H9 (cell line): ENCODE measurements around the gene RNF220. TPM values are rescaled to one million over a fixed set of nuclear protein-coding genes. Genes with fewer than 3 reads are reported as not detected.

Experiments
- DNase-seq: peaks from one replicate; pipeline ENCODE4 v3.0.0-alpha.2; 2017
- H2AFZ ChIP-seq: one replicate; pipeline ENCODE4 v1.6.1; 2013; ENCODE audit warnings: mild to moderate bottlenecking, low read length, control low read depth, moderate library complexity
- H2AK5ac ChIP-seq: 2 replicates; pipeline ENCODE4 v1.6.1; 2013; ENCODE audit warnings: low read length, control low read depth, mixed read lengths; ENCODE audit not compliant: insufficient read length
- H2BK120ac ChIP-seq: one replicate; pipeline ENCODE4 v1.6.1; 2013; ENCODE audit warnings: low read depth, mild to moderate bottlenecking, low read length, control low read depth, inconsistent platforms; ENCODE audit not compliant: poor library complexity, severe bottlenecking
- H2BK12ac ChIP-seq: 2 replicates; pipeline ENCODE4 v1.6.1; 2013; ENCODE audit warnings: low read length, control low read depth, mixed read lengths, low read depth; ENCODE audit not compliant: insufficient read length
- H2BK15ac ChIP-seq: 2 replicates; pipeline ENCODE4 v1.6.1; 2013; ENCODE audit warnings: low read depth, low read length, control low read depth
- H2BK20ac ChIP-seq: one replicate; pipeline ENCODE4 v1.6.1; 2013; ENCODE audit warnings: low read depth, mild to moderate bottlenecking, low read length, control low read depth, inconsistent platforms; ENCODE audit not compliant: poor library complexity, severe bottlenecking
- H2BK5ac ChIP-seq: 2 replicates; pipeline ENCODE4 v1.6.1; 2013; ENCODE audit warnings: low read length, control low read depth, mixed read lengths; ENCODE audit not compliant: insufficient read length
- H3K14ac ChIP-seq: 2 replicates; pipeline ENCODE4 v1.6.1; 2013; ENCODE audit warnings: low read length, control low read depth; ENCODE audit not compliant: insufficient read depth
- H3K18ac ChIP-seq: 2 replicates; pipeline ENCODE4 v1.6.1; 2013; ENCODE audit warnings: low read depth, mild to moderate bottlenecking, mixed read lengths, low read length, control low read depth; ENCODE audit not compliant: insufficient read length
- H3K23ac ChIP-seq: 2 replicates; pipeline ENCODE4 v1.6.1; 2013; ENCODE audit warnings: low read length, control low read depth, mixed read lengths, low read depth; ENCODE audit not compliant: insufficient read length
- H3K23me2 ChIP-seq: 2 replicates; pipeline ENCODE4 v1.6.1; 2013; ENCODE audit warnings: low read depth, mild to moderate bottlenecking, mixed read lengths, low read length, control low read depth; ENCODE audit not compliant: insufficient read length, poor library complexity, severe bottlenecking
- H3K27ac ChIP-seq: 2 replicates; pipeline ENCODE4 v1.5.1; 2013; ENCODE audit warnings: low read length, control low read depth, mixed read lengths, low read depth; ENCODE audit not compliant: insufficient read length
- H3K27me3 ChIP-seq: 2 replicates; pipeline ENCODE4 v1.6.1; 2013; ENCODE audit warnings: low read length, control low read depth, inconsistent platforms; ENCODE audit not compliant: insufficient read depth
- H3K4ac ChIP-seq: 2 replicates; pipeline ENCODE4 v1.6.1; 2013; ENCODE audit warnings: low read depth, mild to moderate bottlenecking, control low read depth, inconsistent platforms, low read length, moderate library complexity
- H3K4me1 ChIP-seq: 2 replicates; pipeline ENCODE4 v1.6.1; 2013; ENCODE audit warnings: low read length, control low read depth, inconsistent platforms; ENCODE audit not compliant: insufficient read depth
- H3K4me2 ChIP-seq: 2 replicates; pipeline ENCODE4 v1.6.1; 2013; ENCODE audit warnings: low read length, control low read depth, mixed read lengths; ENCODE audit not compliant: insufficient read length, insufficient read depth
- H3K56ac ChIP-seq: 2 replicates; pipeline ENCODE4 v1.6.1; 2013; ENCODE audit warnings: low read depth, mild to moderate bottlenecking, mixed read lengths, low read length, control low read depth; ENCODE audit not compliant: insufficient read length
- H3K79me1 ChIP-seq: 2 replicates; pipeline ENCODE4 v1.6.1; 2013; ENCODE audit warnings: low read depth, mild to moderate bottlenecking, moderate library complexity, low read length, control low read depth, inconsistent platforms; ENCODE audit not compliant: insufficient read depth, poor library complexity, severe bottlenecking
- H3K79me2 ChIP-seq: 2 replicates; pipeline ENCODE4 v1.6.1; 2013; ENCODE audit warnings: low read length, control low read depth, inconsistent platforms; ENCODE audit not compliant: insufficient read depth
- H3K9ac ChIP-seq: 2 replicates; pipeline ENCODE4 v1.6.1; 2013; ENCODE audit warnings: low read length, control low read depth, mixed read lengths; ENCODE audit not compliant: insufficient read length; ENCODE audit errors: extremely low read depth
- H3K9me3 ChIP-seq: one replicate; pipeline ENCODE4 v1.6.1; 2013; ENCODE audit warnings: low read depth, low read length, inconsistent platforms; ENCODE audit not compliant: control insufficient read depth
- H3T11ph ChIP-seq: one replicate; pipeline ENCODE4 v1.6.1; 2013; ENCODE audit warnings: mild to moderate bottlenecking, low read length, control low read depth, inconsistent platforms
- H4K20me1 ChIP-seq: one replicate; pipeline ENCODE4 v1.6.1; 2013; ENCODE audit not compliant: control insufficient read depth, insufficient read length, insufficient read depth
- H4K5ac ChIP-seq: 2 replicates; pipeline ENCODE4 v1.6.1; 2013; ENCODE audit warnings: low read depth, mild to moderate bottlenecking, mixed read lengths, low read length, control low read depth; ENCODE audit not compliant: insufficient read length
- H4K8ac ChIP-seq: replicated peaks from 2 replicates; pipeline ENCODE4 v1.6.1; 2013; ENCODE audit warnings: low read length, control low read depth, mixed read lengths, low read depth; ENCODE audit not compliant: insufficient read length
- H4K91ac ChIP-seq: 2 replicates; pipeline ENCODE4 v1.6.1; 2013; ENCODE audit warnings: low read depth, mild to moderate bottlenecking, moderate library complexity, mixed read lengths, low read length, control low read depth; ENCODE audit not compliant: insufficient read length
- H3K27ac Mint-ChIP-seq, 3 experiments: 2 replicates in 2 of 3; 3 replicates in 1 of 3; pipeline ENCODE4 v1.8.0; 2020 to 2021; ENCODE audit warnings: mixed read lengths in 3 of 3, mild to moderate bottlenecking in 1 of 3, moderate library complexity in 1 of 3
- H3K27me3 Mint-ChIP-seq: 2 replicates; pipeline ENCODE4 v1.8.0; 2021; ENCODE audit warnings: low read depth, mild to moderate bottlenecking, moderate library complexity, mixed read lengths
- H3K36me3 Mint-ChIP-seq, 3 experiments: 2 replicates in 2 of 3; 3 replicates in 1 of 3; pipeline ENCODE4 v1.8.0; 2020 to 2021; ENCODE audit warnings: low read depth in 3 of 3, mixed read lengths in 3 of 3; ENCODE audit not compliant: insufficient read depth in 1 of 3
- H3K4me1 Mint-ChIP-seq, 2 experiments: 2 replicates each; pipeline ENCODE4 v1.8.0; 2020; ENCODE audit warnings: mixed read lengths in 2 of 2
- H3K4me3 Mint-ChIP-seq, 2 experiments: 2 replicates in 1 of 2; 3 replicates in 1 of 2; pipeline ENCODE4 v1.8.0; 2020 to 2021; ENCODE audit warnings: mild to moderate bottlenecking in 2 of 2, mixed read lengths in 2 of 2, moderate library complexity in 1 of 2
- H3K9me3 Mint-ChIP-seq, 2 experiments: 2 replicates in 1 of 2; 3 replicates in 1 of 2; pipeline ENCODE4 v1.8.0; 2020; ENCODE audit warnings: mild to moderate bottlenecking in 2 of 2, mixed read lengths in 2 of 2, moderate library complexity in 1 of 2
- CTCF ChIP-seq: fragments of 200-600 bp; sonication (generic); conservative IDR thresholded peaks from 3 replicates; pipeline ENCODE4 v1.8.0; 2021; ENCODE audit warnings: antibody characterized with exemption, mild to moderate bottlenecking
- WGBS: extraction: QIAGEN DNeasy Blood & Tissue Kit; methylation state at CpG from one replicate; pipeline ENCODE4 v1.1.7; 2013; ENCODE audit warnings: missing lambda C conversion rate, low lambda C conversion rate, mixed read lengths; ENCODE audit not compliant: insufficient read length; ENCODE audit errors: extremely low coverage; 5-methylcytosine and 5-hydroxymethylcytosine counted together
- total RNA-seq: library from RNA; stranded (reverse); gene quantifications from 2 replicates; pipeline ENCODE4 v1.2.1, GENCODE V29; 2021

The RNF220 gene
- total RNA-seq, 1 experiment from 2014 or later: 109 TPM

DNA sequence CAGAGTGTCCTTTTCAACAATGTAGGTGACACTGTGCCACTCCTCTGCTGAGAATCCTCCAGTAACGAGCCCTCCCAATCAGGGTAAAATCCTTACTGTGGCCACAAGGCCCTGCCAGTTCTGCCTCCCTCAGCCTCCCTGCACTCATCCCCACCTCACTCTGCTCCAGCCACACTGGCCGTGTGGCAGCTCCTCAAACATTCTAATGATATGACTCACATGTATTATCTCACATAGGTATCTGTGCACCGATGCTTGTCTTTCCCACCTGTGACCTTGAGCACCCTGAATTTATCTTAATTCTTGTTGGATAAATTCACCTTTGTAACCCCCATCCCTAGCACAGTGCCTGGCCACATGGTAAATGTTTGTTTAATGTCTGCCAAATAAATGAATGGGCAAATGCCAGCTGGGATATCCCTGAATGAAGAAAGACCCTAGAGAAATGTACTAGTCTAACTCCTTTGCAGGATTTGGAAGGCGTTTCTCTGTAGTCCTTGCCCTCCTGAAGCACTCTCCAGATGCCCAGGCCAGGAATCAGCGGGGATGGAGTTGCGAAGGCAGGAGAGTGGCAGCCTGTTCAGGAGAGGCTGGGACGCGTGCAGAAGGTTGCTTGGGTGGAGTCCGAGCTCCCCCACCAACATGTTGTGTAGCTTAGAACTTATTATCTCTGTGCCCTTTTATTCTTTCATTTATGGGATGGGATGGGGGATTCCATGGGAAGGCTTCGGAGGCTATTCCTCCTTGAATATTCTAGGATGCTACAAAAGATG is 163.3 kb downstream of the RNF220 start:
- Histone ChIP-seq H3K9me3 (no peaks in the 10 kb centered on the region), H4K91ac (no peak overlapping the region), H3K23me2 (no peaks in the 10 kb centered on the region), H3K23ac (no peak overlapping the region), H4K20me1 (no peaks in the 10 kb centered on the region), H3K79me1 (no peaks in the 10 kb centered on the region), H2AK5ac (no peak overlapping the region), H2AFZ (no peak overlapping the region), H4K5ac (no peak overlapping the region), H2BK20ac (no peak overlapping the region), H2BK12ac (no peak overlapping the region), H4K8ac (no peak overlapping the region), H3K27ac (no peak overlapping the region), H2BK15ac (no peak overlapping the region), H3T11ph (no peak overlapping the region), H3K4ac (no peak overlapping the region), H2BK120ac (no peak overlapping the region), H3K4me2 (no peak overlapping the region), H3K4me1 (no peaks in the 10 kb centered on the region; the same call in 1 of the 2 replicates), H3K27me3 (no peaks in the 10 kb centered on the region; the same call in 1 of the 2 replicates), H3K14ac (no peak overlapping the region), H3K79me2 (no peaks in the 10 kb centered on the region), H3K9ac (no peak overlapping the region), H3K56ac (no peak overlapping the region), H2BK5ac (no peak overlapping the region), H3K18ac (no peak overlapping the region)
- Mint-ChIP-seq H3K36me3 (peaks cover 0 to 3% (median 0%) of the 10 kb centered on the region in 3 experiments; a peak in 1 of 7 replicates), H3K27me3 (peaks cover 67% of the 10 kb centered on the region), H3K4me1 (peaks cover 15 to 26% of the 10 kb centered on the region in 2 experiments), H3K9me3 (no peaks in the 10 kb centered on the region), H3K4me3 (no peak overlapping the region), H3K27ac (no peak overlapping the region)
- DNase-seq: no peak
- TF ChIP-seq CTCF: no peak
- WGBS: no CpG with 5 or more reads among the region's 10 CpGs
